ENCODE measurements around the gene NDFIP2.

DNA sequence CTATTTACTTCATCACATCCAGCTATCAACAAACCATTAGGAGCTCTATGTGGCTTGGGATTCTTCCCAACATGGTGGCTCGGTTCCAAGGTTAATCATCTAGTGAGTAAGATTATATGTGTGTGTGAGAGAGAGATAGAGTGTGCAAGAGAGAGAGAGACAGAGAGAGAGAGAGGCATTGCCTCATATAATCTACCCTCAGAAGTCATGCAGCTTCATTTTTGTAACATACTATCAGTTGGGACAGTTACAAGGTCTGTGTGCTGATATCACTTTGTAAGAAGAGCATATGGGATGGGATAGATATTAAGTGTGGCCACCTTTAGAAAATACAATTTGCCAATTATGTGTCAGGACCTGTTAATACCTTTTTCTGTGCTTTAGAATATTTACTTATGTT, 104.1 kb downstream of the NDFIP2 start:
- TF ChIP-seq PPARA (CRISPR knock-in tag; IDR thresholded peaks at IDR 0.05; ENCODE audit: borderline replicate concordance): no peak
- no peak for TF ChIP-seq ZC3H10 (CRISPR knock-in tag; IDR thresholded peaks at IDR 0.05)
- TF ChIP-seq, protein P1, sequence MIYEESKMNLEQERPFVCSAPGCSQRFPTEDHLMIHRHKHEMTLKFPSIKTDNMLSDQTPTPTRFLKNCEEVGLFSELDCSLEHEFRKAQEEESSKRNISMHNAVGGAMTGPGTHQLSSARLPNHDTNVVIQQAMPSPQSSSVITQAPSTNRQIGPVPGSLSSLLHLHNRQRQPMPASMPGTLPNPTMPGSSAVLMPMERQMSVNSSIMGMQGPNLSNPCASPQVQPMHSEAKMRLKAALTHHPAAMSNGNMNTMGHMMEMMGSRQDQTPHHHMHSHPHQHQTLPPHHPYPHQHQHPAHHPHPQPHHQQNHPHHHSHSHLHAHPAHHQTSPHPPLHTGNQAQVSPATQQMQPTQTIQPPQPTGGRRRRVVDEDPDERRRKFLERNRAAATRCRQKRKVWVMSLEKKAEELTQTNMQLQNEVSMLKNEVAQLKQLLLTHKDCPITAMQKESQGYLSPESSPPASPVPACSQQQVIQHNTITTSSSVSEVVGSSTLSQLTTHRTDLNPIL (CRISPR knock-in tag; IDR thresholded peaks at IDR 0.05; ENCODE audit: low read depth): no peak
- no peak for TF ChIP-seq ZNF8 (CRISPR knock-in tag; IDR thresholded peaks at IDR 0.05)
- TF ChIP-seq ESRRG (CRISPR knock-in tag; IDR thresholded peaks at IDR 0.05): no peak
- TF ChIP-seq RARB (CRISPR knock-in tag; IDR thresholded peaks at IDR 0.05): no peak
- TF ChIP-seq, protein P2, sequence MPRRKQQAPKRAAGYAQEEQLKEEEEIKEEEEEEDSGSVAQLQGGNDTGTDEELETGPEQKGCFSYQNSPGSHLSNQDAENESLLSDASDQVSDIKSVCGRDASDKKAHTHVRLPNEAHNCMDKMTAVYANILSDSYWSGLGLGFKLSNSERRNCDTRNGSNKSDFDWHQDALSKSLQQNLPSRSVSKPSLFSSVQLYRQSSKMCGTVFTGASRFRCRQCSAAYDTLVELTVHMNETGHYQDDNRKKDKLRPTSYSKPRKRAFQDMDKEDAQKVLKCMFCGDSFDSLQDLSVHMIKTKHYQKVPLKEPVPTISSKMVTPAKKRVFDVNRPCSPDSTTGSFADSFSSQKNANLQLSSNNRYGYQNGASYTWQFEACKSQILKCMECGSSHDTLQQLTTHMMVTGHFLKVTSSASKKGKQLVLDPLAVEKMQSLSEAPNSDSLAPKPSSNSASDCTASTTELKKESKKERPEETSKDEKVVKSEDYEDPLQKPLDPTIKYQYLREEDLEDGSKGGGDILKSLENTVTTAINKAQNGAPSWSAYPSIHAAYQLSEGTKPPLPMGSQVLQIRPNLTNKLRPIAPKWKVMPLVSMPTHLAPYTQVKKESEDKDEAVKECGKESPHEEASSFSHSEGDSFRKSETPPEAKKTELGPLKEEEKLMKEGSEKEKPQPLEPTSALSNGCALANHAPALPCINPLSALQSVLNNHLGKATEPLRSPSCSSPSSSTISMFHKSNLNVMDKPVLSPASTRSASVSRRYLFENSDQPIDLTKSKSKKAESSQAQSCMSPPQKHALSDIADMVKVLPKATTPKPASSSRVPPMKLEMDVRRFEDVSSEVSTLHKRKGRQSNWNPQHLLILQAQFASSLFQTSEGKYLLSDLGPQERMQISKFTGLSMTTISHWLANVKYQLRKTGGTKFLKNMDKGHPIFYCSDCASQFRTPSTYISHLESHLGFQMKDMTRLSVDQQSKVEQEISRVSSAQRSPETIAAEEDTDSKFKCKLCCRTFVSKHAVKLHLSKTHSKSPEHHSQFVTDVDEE (CRISPR knock-in tag; IDR thresholded peaks at IDR 0.05): no peak
- TF ChIP-seq, protein P3, sequence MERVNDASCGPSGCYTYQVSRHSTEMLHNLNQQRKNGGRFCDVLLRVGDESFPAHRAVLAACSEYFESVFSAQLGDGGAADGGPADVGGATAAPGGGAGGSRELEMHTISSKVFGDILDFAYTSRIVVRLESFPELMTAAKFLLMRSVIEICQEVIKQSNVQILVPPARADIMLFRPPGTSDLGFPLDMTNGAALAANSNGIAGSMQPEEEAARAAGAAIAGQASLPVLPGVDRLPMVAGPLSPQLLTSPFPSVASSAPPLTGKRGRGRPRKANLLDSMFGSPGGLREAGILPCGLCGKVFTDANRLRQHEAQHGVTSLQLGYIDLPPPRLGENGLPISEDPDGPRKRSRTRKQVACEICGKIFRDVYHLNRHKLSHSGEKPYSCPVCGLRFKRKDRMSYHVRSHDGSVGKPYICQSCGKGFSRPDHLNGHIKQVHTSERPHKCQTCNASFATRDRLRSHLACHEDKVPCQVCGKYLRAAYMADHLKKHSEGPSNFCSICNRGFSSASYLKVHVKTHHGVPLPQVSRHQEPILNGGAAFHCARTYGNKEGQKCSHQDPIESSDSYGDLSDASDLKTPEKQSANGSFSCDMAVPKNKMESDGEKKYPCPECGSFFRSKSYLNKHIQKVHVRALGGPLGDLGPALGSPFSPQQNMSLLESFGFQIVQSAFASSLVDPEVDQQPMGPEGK (CRISPR knock-in tag; IDR thresholded peaks at IDR 0.05; ENCODE audit: borderline replicate concordance): no peak
- TF ChIP-seq ZFP3 (CRISPR knock-in tag; IDR thresholded peaks at IDR 0.05): no peak
- no peak for TF ChIP-seq ZNF70 (CRISPR knock-in tag; IDR thresholded peaks at IDR 0.05)
- TF ChIP-seq ARNTL (CRISPR knock-in tag; IDR thresholded peaks at IDR 0.05; ENCODE audit: borderline replicate concordance, low read depth): no peak
- TF ChIP-seq, protein P4, sequence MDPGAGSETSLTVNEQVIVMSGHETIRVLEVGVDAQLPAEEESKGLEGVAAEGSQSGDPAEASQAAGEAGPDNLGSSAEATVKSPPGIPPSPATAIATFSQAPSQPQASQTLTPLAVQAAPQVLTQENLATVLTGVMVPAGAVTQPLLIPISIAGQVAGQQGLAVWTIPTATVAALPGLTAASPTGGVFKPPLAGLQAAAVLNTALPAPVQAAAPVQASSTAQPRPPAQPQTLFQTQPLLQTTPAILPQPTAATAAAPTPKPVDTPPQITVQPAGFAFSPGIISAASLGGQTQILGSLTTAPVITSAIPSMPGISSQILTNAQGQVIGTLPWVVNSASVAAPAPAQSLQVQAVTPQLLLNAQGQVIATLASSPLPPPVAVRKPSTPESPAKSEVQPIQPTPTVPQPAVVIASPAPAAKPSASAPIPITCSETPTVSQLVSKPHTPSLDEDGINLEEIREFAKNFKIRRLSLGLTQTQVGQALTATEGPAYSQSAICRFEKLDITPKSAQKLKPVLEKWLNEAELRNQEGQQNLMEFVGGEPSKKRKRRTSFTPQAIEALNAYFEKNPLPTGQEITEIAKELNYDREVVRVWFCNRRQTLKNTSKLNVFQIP (CRISPR knock-in tag; IDR thresholded peaks at IDR 0.05; ENCODE audit: borderline replicate concordance, low read depth): no peak
